Esophagus squamous epithelium (tissue), 5 donors: ENCODE results near the gene POC5. TPM values are rescaled to one million over a fixed set of nuclear protein-coding genes. Genes with fewer than 3 reads are reported as not detected.

Experiments used
- DNase-seq: peaks from one replicate; lab custom pipeline; 2025; lab: John Stamatoyannopoulos, UW
- H3K27ac ChIP-seq, 4 donors: fragments of 200-600 bp; sonication (generic); one replicate each; pipeline ENCODE4 v1.5.1; 2016 to 2019; ENCODE audit warnings: mild to moderate bottlenecking in 1 of 4
- H3K27me3 ChIP-seq, 4 donors: fragments of 200-600 bp; sonication (generic); 1 replicate in 3 of 4; 2 replicates in 1 of 4; pipeline versions ENCODE4 v1.5.1 to v1.6.0; 2017 to 2021; ENCODE audit warnings: antibody characterized with exemption in 1 of 4
- H3K36me3 ChIP-seq, 3 donors: fragments of 200-600 bp; sonication (generic); one replicate each; pipeline ENCODE4 v1.5.1; 2016 to 2019
- H3K4me1 ChIP-seq, 3 donors: fragments of 200-600 bp; sonication (generic); one replicate each; pipeline ENCODE4 v1.5.1; 2017 to 2019
- H3K4me3 ChIP-seq, 4 donors: fragments of 200-600 bp; sonication (generic); 1 replicate in 3 of 4; 2 replicates in 1 of 4; pipeline ENCODE4 v1.5.1; 2016 to 2019; ENCODE audit warnings: mild to moderate bottlenecking in 2 of 4, moderate library complexity in 1 of 4
- H3K9me3 ChIP-seq, 3 donors: fragments of 200-600 bp; sonication (generic); one replicate each; pipeline ENCODE4 v1.5.1; 2016 to 2019
- POLR2A ChIP-seq, 4 donors: fragments of 450-650 bp; IDR thresholded peaks; one replicate each; pipeline ENCODE4 v1.6.1; 2017; ENCODE audit warnings: antibody characterized with exemption in 4 of 4, mild to moderate bottlenecking in 4 of 4, moderate library complexity in 3 of 4
- WGBS, 2 donors: methylation state at CpG; one replicate each; pipeline ENCODE4 v1.1.5; 2018; 5-methylcytosine and 5-hydroxymethylcytosine counted together
- intact Hi-C: fragments of 100-400 bp; cut with DNase I; formaldehyde crosslinking; loops from one replicate; pipeline ENCODE4 v1.15.0; 2022
- total RNA-seq, 4 donors: library from RNA; depleted of rRNA; stranded (reverse); fragments of >200 nt; gene quantifications; one replicate each; pipeline ENCODE4 v1.1.0, GENCODE V29; 2016
- TF ChIP-seq, protein P1 (sequence below), 6 experiments: fragments of 450-650 bp in 4 of 6; fragments of 200-600 bp in 2 of 6; sonication (generic) in 2 of 6; IDR thresholded peaks; one replicate each; pipeline ENCODE4 v1.5.1; 2016 to 2019; ENCODE audit warnings: antibody characterized with exemption in 6 of 6, mild to moderate bottlenecking in 4 of 6, moderate library complexity in 4 of 6
- donor health status: DM: yes; HTN: yes; CAD: no.

POC5 gene
- total RNA-seq, 4 donors from 2014 or later = 1.9 to 16.9 (median 9.3) TPM

GRCh38 chr5:75656311-75657003 lies 60.8 kb downstream of the POC5 start:
- WGBS, 2 donors = 6 to 17% methylated on average over 9 of the region's 9 CpGs
- TF ChIP-seq, protein P1, sequence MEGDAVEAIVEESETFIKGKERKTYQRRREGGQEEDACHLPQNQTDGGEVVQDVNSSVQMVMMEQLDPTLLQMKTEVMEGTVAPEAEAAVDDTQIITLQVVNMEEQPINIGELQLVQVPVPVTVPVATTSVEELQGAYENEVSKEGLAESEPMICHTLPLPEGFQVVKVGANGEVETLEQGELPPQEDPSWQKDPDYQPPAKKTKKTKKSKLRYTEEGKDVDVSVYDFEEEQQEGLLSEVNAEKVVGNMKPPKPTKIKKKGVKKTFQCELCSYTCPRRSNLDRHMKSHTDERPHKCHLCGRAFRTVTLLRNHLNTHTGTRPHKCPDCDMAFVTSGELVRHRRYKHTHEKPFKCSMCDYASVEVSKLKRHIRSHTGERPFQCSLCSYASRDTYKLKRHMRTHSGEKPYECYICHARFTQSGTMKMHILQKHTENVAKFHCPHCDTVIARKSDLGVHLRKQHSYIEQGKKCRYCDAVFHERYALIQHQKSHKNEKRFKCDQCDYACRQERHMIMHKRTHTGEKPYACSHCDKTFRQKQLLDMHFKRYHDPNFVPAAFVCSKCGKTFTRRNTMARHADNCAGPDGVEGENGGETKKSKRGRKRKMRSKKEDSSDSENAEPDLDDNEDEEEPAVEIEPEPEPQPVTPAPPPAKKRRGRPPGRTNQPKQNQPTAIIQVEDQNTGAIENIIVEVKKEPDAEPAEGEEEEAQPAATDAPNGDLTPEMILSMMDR (IDR thresholded peaks at IDR 0.05) = no peak
- no peak for TF ChIP-seq POLR2A (IDR thresholded peaks at IDR 0.05)
- DNase-seq = no peak

GRCh38 chr5:75654693-75655295 lies 62.4 kb downstream of the POC5 start:
- 79 to 85% methylated on average over 16 to 18 of the region's 19 CpGs for WGBS, 2 donors
- Histone ChIP-seq H3K27ac (no peak overlapping the region), H3K36me3 (no peaks in the 10 kb centered on the region), H3K9me3 (no peaks in the 10 kb centered on the region), H3K27me3 (no peaks in the 10 kb centered on the region), H3K4me3 (no peak overlapping the region), H3K4me1 (peaks cover 0 to 16% (median 0%) of the 10 kb centered on the region in 3 donors)
- TF ChIP-seq, protein P1 (IDR thresholded peaks at IDR 0.05) = no peak
- TF ChIP-seq POLR2A (IDR thresholded peaks at IDR 0.05) = no peak
- no peak for DNase-seq
- intact Hi-C loops = no loop called here

More at GRCh38 chr5:75656311-75657003, 60.8 kb downstream of the POC5 start:
- intact Hi-C loops = no loop called here
- no peaks in the 10 kb centered on the region for H3K27me3 ChIP-seq
- H3K36me3 ChIP-seq = no peaks in the 10 kb centered on the region
- no peaks in the 10 kb centered on the region for H3K9me3 ChIP-seq
- peak overlapping the region; percentile 25 to 70 (median 50) for H3K4me3 ChIP-seq
- H3K27ac ChIP-seq = peak overlapping the region; percentile 25 to 77 (median 74)
- peaks cover 0 to 16% (median 0%) of the 10 kb centered on the region in 3 donors for H3K4me1 ChIP-seq

- TF ChIP-seq, protein P1 (IDR thresholded peaks at IDR 0.05) = no peak
- no peak for TF ChIP-seq POLR2A (IDR thresholded peaks at IDR 0.05)
- no peak overlapping the region for H3K4me3 ChIP-seq
- intact Hi-C loops = no loop called here
- DNase-seq = no peak
- H3K27ac ChIP-seq = no peak overlapping the region
- H3K27me3 ChIP-seq = no peaks in the 10 kb centered on the region
- peaks cover 0 to 16% (median 0%) of the 10 kb centered on the region in 3 donors for H3K4me1 ChIP-seq
- WGBS, 2 donors = 27 to 43% methylated on average over 2 of the region's 2 CpGs
- H3K9me3 ChIP-seq = no peaks in the 10 kb centered on the region
- H3K36me3 ChIP-seq = no peaks in the 10 kb centered on the region
These were observed 63.7 kb downstream of the POC5 start for GRCh38 chr5:75653521-75653920.

DNA sequence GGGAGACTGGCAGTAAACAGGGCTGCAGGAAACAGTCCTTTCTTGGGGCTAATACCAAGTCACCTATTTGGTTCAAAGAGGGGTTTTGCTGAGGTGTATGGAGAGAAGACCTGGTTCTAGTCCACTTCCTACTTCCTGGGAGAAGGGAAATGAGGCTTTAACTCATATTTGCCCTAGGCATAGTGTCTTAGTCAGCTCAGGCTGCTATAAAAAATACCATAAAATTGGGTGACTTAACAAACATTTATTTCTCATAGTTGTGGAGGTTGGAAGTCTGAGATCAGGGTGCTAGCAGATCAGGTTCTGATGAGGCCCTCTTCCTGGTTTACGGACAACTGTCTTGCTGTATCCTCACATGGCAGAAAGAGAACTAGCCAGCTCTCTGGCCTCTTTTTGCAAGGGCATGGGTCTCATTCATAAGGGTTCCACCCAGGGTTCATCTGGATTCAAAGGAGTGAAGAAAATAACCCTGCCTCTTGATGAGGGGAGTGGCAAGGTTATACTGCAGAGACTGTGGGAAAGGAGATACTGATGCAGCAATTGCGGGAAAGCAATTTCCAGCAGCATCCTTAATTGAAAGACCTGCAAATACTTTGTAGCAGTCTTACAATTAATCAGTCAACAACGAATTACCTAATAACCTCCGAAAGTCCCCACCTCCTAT lies 65.5 kb downstream of the POC5 start:
- TF ChIP-seq POLR2A (IDR thresholded peaks at IDR 0.05) = no peak
- TF ChIP-seq, protein P1 (IDR thresholded peaks at IDR 0.05) = no peak
- WGBS, 2 donors = 84 to 88% methylated on average over 4 of the region's 4 CpGs
- DNase-seq = no peak

DNA sequence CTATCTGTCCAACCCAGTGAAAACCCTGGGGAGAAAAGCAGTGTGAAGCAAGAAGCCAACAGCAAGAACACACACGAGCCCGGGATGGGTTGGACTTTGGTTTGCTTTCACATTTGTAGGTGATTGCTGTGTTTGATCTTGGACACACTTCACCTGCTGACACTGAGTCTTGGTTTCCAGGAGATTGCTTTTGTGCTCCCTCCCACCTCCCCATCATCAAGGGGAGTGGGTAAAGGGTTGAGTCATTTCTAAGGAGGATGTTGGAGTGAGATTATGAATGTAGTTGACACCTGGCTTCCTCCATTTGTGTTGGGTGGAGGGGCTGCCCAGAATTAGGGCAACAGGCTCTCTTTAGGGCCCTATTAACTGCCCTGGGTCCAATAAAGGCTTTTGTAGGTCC lies 68.5 kb downstream of the POC5 start:
- TF ChIP-seq, protein P1 (IDR thresholded peaks at IDR 0.05) = no peak
- TF ChIP-seq POLR2A (IDR thresholded peaks at IDR 0.05) = no peak
- no peak overlapping the region for H3K27ac ChIP-seq

More for the DNA sequence above, 65.5 kb downstream of the POC5 start:
- Histone ChIP-seq H3K4me3 (no peak overlapping the region), H3K9me3 (no peaks in the 10 kb centered on the region), H3K27ac (no peak overlapping the region), H3K36me3 (no peaks in the 10 kb centered on the region), H3K4me1 (peaks cover 0 to 10% (median 0%) of the 10 kb centered on the region in 3 donors), H3K27me3 (no peaks in the 10 kb centered on the region)
- intact Hi-C loops = no loop called here

More for the DNA sequence above, 68.5 kb downstream of the POC5 start:
- 65% methylated on average over 2 of the region's 2 CpGs; no CpG with 5 or more reads in 1 of the 2 donors for WGBS, 2 donors
- intact Hi-C loops = no loop called here
- Histone ChIP-seq H3K4me1 (no peaks in the 10 kb centered on the region), H3K9me3 (no peaks in the 10 kb centered on the region), H3K36me3 (no peaks in the 10 kb centered on the region), H3K27me3 (no peaks in the 10 kb centered on the region), H3K4me3 (no peak overlapping the region)
- no peak for DNase-seq
